Lower leg skin (tissue), 3 donors: Measurements from ENCODE around the gene NEB.

ENCODE experiments used
- CTCF ChIP-seq, 3 donors: fragments of 450-650 bp; IDR thresholded peaks; one replicate each; pipeline ENCODE4 v1.5.1; 2016; ENCODE audit warnings: antibody characterized with exemption in 3 of 3, mild to moderate bottlenecking in 3 of 3, moderate library complexity in 2 of 3
- POLR2A ChIP-seq, 2 donors: fragments of 450-650 bp; IDR thresholded peaks; one replicate each; pipeline ENCODE4 v1.6.1; 2016 to 2017; ENCODE audit warnings: antibody characterized with exemption in 2 of 2, mild to moderate bottlenecking in 1 of 2, moderate library complexity in 1 of 2

- TF ChIP-seq CTCF (IDR thresholded peaks at IDR 0.05) (no peak), POLR2A (IDR thresholded peaks at IDR 0.05) (no peak)
Measured at GRCh38 chr2:151575338-151575737, 158.9 kb downstream of the NEB start.
